Measurements from ENCODE around the gene HMCN2.

The HMCN2 gene

GRCh38 chr9:130298662-130299279 lies 33.2 kb downstream of the HMCN2 start:
- TF ChIP-seq, protein P1, sequence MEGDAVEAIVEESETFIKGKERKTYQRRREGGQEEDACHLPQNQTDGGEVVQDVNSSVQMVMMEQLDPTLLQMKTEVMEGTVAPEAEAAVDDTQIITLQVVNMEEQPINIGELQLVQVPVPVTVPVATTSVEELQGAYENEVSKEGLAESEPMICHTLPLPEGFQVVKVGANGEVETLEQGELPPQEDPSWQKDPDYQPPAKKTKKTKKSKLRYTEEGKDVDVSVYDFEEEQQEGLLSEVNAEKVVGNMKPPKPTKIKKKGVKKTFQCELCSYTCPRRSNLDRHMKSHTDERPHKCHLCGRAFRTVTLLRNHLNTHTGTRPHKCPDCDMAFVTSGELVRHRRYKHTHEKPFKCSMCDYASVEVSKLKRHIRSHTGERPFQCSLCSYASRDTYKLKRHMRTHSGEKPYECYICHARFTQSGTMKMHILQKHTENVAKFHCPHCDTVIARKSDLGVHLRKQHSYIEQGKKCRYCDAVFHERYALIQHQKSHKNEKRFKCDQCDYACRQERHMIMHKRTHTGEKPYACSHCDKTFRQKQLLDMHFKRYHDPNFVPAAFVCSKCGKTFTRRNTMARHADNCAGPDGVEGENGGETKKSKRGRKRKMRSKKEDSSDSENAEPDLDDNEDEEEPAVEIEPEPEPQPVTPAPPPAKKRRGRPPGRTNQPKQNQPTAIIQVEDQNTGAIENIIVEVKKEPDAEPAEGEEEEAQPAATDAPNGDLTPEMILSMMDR (IDR thresholded peaks at IDR 0.05; ENCODE audit: borderline replicate concordance, insufficient read depth, low read depth, low read length) = no peak
- H3K4me3 ChIP-seq (ENCODE audit: low read depth, low read length) = no peak overlapping the region

DNA sequence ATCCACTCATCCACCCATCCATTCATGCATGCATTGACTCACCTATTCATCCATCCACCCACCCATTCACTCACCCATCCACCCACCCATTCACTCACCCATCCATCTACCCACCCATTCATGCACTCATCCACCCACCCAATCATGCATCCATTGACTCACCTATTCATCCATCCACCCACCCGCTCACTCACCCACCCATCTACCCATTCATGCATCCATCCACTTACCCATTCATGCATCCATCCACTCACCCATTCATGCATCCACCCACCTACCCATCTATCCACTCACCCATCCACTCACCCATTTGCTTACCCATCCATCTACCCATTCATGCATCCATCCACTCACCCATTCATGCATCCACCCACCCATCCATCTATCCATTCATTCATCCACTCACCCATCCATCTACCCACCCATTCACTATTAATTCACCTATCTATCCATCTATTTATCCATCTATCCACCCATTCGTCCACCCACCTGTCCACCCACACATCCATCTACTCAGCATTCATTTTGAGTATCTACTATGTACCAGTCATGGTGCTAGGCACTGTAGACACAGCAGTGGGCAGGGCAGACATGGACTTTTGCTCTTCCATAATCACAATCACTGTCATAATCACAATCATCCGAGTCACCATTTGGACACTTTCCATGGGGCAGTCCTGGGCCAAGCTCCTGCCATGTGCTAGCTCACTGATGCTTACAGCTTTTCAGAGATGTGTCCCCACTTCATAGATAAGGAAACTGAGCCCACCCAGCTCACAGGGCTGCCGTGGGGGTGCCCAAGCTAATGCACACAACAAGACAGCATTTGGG lies 34.4 kb downstream of the HMCN2 start:
- TF ChIP-seq, protein P1 (IDR thresholded peaks at IDR 0.05; ENCODE audit: borderline replicate concordance, insufficient read depth, low read depth, low read length) = no peak
- H3K4me3 ChIP-seq (ENCODE audit: low read depth, low read length) = no peak overlapping the region

- TF ChIP-seq, protein P1 (IDR thresholded peaks at IDR 0.05; ENCODE audit: borderline replicate concordance, insufficient read depth, low read depth, low read length) = no peak
- H3K4me3 ChIP-seq (ENCODE audit: low read depth, low read length) = no peak overlapping the region
Observed at GRCh38 chr9:130300739-130301138, 35.2 kb downstream of the HMCN2 start.

GRCh38 chr9:130301483-130302286 lies 36.1 kb downstream of the HMCN2 start:
- TF ChIP-seq, protein P1 (IDR thresholded peaks at IDR 0.05; ENCODE audit: borderline replicate concordance, insufficient read depth, low read depth, low read length) = no peak
- no peak overlapping the region for H3K4me3 ChIP-seq (ENCODE audit: low read depth, low read length)

- TF ChIP-seq, protein P1 (IDR thresholded peaks at IDR 0.05; ENCODE audit: borderline replicate concordance, insufficient read depth, low read depth, low read length) = no peak
- H3K4me3 ChIP-seq (ENCODE audit: low read depth, low read length) = no peak overlapping the region
Observed at GRCh38 chr9:130302785-130303612, 37.4 kb downstream of the HMCN2 start.

DNA sequence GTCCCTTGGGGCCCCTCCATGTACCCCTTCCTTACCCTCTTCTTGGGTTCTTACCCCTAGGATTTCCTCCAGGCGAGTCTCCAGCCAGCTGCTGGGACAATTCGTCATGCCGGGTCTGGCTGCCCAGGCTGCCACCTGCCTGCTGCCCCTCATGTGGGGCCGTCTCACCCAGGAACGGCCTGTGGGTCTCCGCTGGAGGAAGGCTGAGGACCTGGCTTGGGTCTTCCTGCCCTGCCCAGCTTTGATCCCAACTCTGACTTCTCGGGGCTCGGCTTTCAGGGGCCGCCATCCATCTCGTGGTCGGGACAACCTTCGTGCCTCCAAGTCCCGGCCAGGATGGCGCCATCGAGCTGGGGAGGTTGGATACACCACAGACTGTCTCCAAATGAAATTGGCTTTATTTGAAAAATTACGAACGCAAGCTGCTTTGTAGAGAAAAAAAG lies 38.1 kb downstream of the HMCN2 start:
- TF ChIP-seq, protein P1 (IDR thresholded peaks at IDR 0.05; ENCODE audit: borderline replicate concordance, insufficient read depth, low read depth, low read length) = no peak
- no peak overlapping the region for H3K4me3 ChIP-seq (ENCODE audit: low read depth, low read length)

Data from GM12875 (cell line).